ENCODE data around the gene PFKFB4. TPM values are rescaled to one million over a fixed set of nuclear protein-coding genes. Genes with fewer than 3 reads are reported as not detected.
A peak's percentile ranks its signal among the peaks of the same experiment; 100 is the strongest.

The PFKFB4 gene
- total RNA-seq, 2 experiments from 2014 or later: 90.8 to 94.0 TPM

DNA sequence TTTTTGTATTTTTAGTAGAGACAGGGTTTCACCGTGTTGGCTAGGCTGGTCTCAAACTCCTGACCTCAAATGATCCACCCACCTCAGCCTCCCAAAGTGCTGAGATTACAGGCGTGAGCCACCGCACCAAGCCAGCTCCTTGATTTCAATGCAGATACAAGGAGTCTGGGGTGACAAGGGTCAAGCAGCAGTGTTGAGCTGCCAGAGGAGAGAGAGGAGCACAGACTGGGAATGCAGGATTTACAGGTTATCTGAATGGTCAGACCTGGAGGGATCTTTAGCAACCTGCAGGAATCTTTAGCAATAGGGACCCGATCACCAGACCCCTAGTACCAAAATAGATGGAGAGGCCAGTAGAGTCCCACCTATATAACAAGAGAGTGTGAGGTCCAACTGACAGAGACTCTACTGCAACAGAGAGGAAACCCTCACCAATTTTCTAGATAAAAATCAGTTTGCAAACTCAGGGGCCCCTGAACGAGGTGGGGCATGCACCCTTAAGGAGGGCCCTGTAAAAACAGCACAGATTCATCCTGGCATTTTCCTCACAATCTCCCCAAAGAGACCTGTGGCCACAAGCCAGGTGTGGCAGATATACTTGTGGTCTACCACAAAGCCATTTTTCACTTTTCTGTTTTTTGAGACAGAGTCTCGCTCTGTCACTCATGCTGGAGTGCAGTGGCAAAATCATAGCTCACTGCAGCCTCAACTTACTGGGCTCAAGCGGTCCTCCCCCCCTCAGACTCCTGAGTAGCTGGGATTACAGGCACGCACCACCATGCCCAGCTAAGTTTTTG lies 42.0 kb downstream of the PFKFB4 start:
- no peak overlapping the region for H3K4me3 Mint-ChIP-seq
- H3K4me1 Mint-ChIP-seq (ENCODE audit: low read depth): peaks cover 44% of the 10 kb centered on the region
- intact Hi-C loops (cut with micrococcal nuclease): loop anchor here (5.0 kb wide), 1 partner anchor 33 kb away; no protein-coding TSS in a partner anchor
- DNase-seq (peak; percentile 46), ATAC-seq (peak; percentile 37)
- no peak for TF ChIP-seq CTCF (IDR thresholded peaks at IDR 0.05)
- ChIA-PET POLR2A (interaction anchor here (0.6 to 1.5 kb wide), 2 partner anchors 11 to 34 kb away, joined by 3 to 8 read pairs; no protein-coding TSS in a partner anchor), CTCF (interaction anchor here (0.9 to 1.3 kb wide), 5 partner anchors 9 to 114 kb away, joined by 3 to 5 read pairs (median 4); no protein-coding TSS in a partner anchor)
- no peaks in the 10 kb centered on the region for H3K27me3 Mint-ChIP-seq
- no peaks in the 10 kb centered on the region for H3K9me3 Mint-ChIP-seq
- no peaks in the 10 kb centered on the region for H3K36me3 Mint-ChIP-seq (ENCODE audit: low read depth)
- no peak overlapping the region for H3K27ac Mint-ChIP-seq

DNA sequence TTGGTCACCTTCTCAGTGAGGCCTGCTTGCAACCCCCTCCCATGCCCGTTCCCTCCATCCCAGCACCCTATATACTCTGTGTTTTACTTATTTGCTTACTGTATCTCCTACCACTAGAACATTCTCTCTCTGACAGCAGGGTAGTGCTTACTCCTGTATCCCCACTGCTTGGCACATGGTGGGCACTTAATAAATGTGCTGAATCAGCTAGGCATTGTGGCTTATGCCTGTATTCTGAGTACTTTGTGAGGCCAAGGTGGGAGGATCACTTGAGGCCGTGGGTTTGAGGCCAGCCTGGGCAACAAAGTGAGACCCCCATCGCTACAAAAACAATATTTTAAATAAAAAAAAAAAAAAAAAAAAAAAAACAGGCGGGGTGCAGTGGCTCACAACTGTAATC lies 45.1 kb downstream of the PFKFB4 start:
- ATAC-seq (no peak), DNase-seq (no peak)
- Mint-ChIP-seq H3K36me3 (ENCODE audit: low read depth) (no peaks in the 10 kb centered on the region), H3K9me3 (no peaks in the 10 kb centered on the region), H3K4me3 (no peak overlapping the region), H3K27ac (no peak overlapping the region), H3K27me3 (no peaks in the 10 kb centered on the region), H3K4me1 (ENCODE audit: low read depth) (peaks cover 37% of the 10 kb centered on the region)
- ChIA-PET CTCF (interaction anchor here (2.3 to 2.9 kb wide), 2 partner anchors 38 to 75 kb away, joined by 7 to 14 read pairs; no protein-coding TSS in a partner anchor), POLR2A (interaction anchor here (1.2 to 2.3 kb wide), 2 partner anchors 12 kb away, joined by 5 to 7 read pairs; no protein-coding TSS in a partner anchor)
- TF ChIP-seq CTCF (IDR thresholded peaks at IDR 0.05): no peak
- intact Hi-C loops (cut with micrococcal nuclease): loop anchor here (5.0 kb wide), 1 partner anchor 36 kb away; no protein-coding TSS in a partner anchor

- no peaks in the 10 kb centered on the region for H3K9me3 Mint-ChIP-seq
- ATAC-seq (peak; percentile 87), DNase-seq (peak; percentile 88)
- POLR2A ChIA-PET: interaction anchor here (0.6 to 1.2 kb wide), 6 partner anchors 10 to 832 kb away, joined by 3 to 7 read pairs (median 3); no protein-coding TSS in a partner anchor
- no peaks in the 10 kb centered on the region for H3K36me3 Mint-ChIP-seq (ENCODE audit: low read depth)
- peak overlapping the region; percentile 49 for H3K27ac Mint-ChIP-seq
- intact Hi-C loops (cut with micrococcal nuclease): loop anchor here (5.0 kb wide), 1 partner anchor 35 kb away; no protein-coding TSS in a partner anchor
- H3K4me3 Mint-ChIP-seq: no peak overlapping the region
- H3K4me1 Mint-ChIP-seq (ENCODE audit: low read depth): peaks cover 36% of the 10 kb centered on the region
- TF ChIP-seq CTCF (IDR thresholded peaks at IDR 0.05): peak; percentile 57
- no peaks in the 10 kb centered on the region for H3K27me3 Mint-ChIP-seq
- CTCF ChIA-PET: interaction anchor here (0.5 to 3.3 kb wide), 17 partner anchors 17 to 267 kb away, joined by 3 to 31 read pairs (median 4); partner anchors contain the start of genes ATRIP, SLC26A6 and ZNF589
Measured at GRCh38 chr3:48507256-48508061, 49.1 kb downstream of the PFKFB4 start.

DNA sequence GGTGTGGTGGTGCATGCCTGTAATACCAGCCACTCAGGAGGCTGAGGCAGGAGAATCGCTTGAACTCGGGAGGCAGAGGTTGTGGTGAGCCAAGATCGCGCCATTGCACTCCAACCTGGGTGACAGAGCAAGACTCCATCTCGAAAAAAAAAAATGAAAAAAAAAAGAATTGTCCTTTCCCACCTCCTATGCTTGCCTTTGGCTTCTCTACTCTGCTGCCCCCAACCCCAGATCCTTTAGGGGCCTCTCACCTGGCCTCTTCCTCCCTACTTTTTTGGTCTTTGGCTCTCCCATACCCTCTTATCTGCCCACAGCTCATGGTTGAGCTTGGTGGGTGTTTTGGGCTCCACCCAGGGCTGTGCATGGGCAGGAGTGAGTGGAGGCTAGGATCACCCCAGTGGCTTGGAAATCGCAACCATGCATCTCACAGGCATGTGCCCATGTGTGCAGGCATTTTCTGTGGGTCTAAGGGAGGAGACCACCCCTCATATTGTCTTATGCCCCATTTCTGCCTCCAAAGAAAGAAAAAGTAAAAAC lies 50.6 kb downstream of the PFKFB4 start:
- no peaks in the 10 kb centered on the region for H3K36me3 Mint-ChIP-seq (ENCODE audit: low read depth)

More for the DNA sequence above, 50.6 kb downstream of the PFKFB4 start:
- POLR2A ChIA-PET: interaction anchor here (0.9 kb wide), 1 partner anchor 17 kb away, joined by 4 read pairs; no protein-coding TSS in a partner anchor
- no peaks in the 10 kb centered on the region for H3K27me3 Mint-ChIP-seq
- H3K4me3 Mint-ChIP-seq: no peak overlapping the region
- CTCF ChIA-PET: interaction anchor here (1.5 to 3.7 kb wide), 4 partner anchors 32 to 70 kb away, joined by 4 to 20 read pairs (median 6); no protein-coding TSS in a partner anchor
- no peak overlapping the region for H3K27ac Mint-ChIP-seq
- no peaks in the 10 kb centered on the region for H3K9me3 Mint-ChIP-seq
- peaks cover 41% of the 10 kb centered on the region for H3K4me1 Mint-ChIP-seq (ENCODE audit: low read depth)
- DNase-seq (no peak), ATAC-seq (no peak)
- no peak for TF ChIP-seq CTCF (IDR thresholded peaks at IDR 0.05)
- intact Hi-C loops (cut with micrococcal nuclease): loop anchor here (5.0 kb wide), 1 partner anchor 34 kb away; no protein-coding TSS in a partner anchor

Data from activated CD8-positive, alpha-beta T cell treated with anti-CD3 and anti-CD28 coated beads for 36 hours (primary cell).